Small intestine (tissue), 7 donors: Measurements from ENCODE around the gene CDC14A. TPM values are rescaled to one million over a fixed set of nuclear protein-coding genes. Genes with fewer than 3 reads are reported as not detected.

ENCODE experiments used
- DNase-seq, 2 donors: peaks; one replicate each; pipeline versions ENCODE4 v3.0.0 to v3.0.0-alpha.2; 2013
- FAIRE-seq: peaks from 2 replicates; lab custom pipeline; 2012; peaks lifted over from hg19 to GRCh38; lab: Jason Lieb, UNC
- H3K27ac ChIP-seq, 3 donors: one replicate each; pipeline ENCODE4 v1.5.1; 2013; ENCODE audit warnings: low read length in 2 of 3, mild to moderate bottlenecking in 2 of 3, control low read depth in 1 of 3, inconsistent platforms in 1 of 3, low read depth in 1 of 3, moderate library complexity in 1 of 3
- H3K27me3 ChIP-seq, 3 donors: one replicate each; pipeline ENCODE4 v1.6.1; 2013; ENCODE audit warnings: low read length in 3 of 3, inconsistent platforms in 1 of 3; ENCODE audit not compliant: control insufficient read depth in 3 of 3, insufficient read depth in 3 of 3
- H3K36me3 ChIP-seq, 3 donors: one replicate each; pipeline ENCODE4 v1.6.1; 2013; ENCODE audit warnings: low read length in 3 of 3, inconsistent platforms in 1 of 3, low read depth in 1 of 3, mild to moderate bottlenecking in 1 of 3, moderate library complexity in 1 of 3; ENCODE audit not compliant: control insufficient read depth in 3 of 3, insufficient read depth in 2 of 3
- H3K4me1 ChIP-seq, 3 donors: one replicate each; pipeline ENCODE4 v1.6.1; 2013; ENCODE audit warnings: low read length in 2 of 3, inconsistent platforms in 1 of 3, low read depth in 1 of 3, mild to moderate bottlenecking in 1 of 3, moderate library complexity in 1 of 3; ENCODE audit not compliant: control insufficient read depth in 3 of 3, insufficient read depth in 2 of 3
- H3K4me3 ChIP-seq, 3 donors: one replicate each; pipeline ENCODE4 v1.5.1; 2013; ENCODE audit warnings: low read length in 3 of 3, control low read depth in 1 of 3, inconsistent platforms in 1 of 3, low read depth in 1 of 3, mild to moderate bottlenecking in 1 of 3, moderate library complexity in 1 of 3
- H3K9me3 ChIP-seq, 2 donors: one replicate each; pipeline ENCODE4 v1.6.1; 2013; ENCODE audit warnings: low read depth in 1 of 2, low read length in 1 of 2; ENCODE audit not compliant: control insufficient read depth in 2 of 2, insufficient read depth in 1 of 2
- WGBS, 3 donors: extraction: QIAGEN DNeasy Blood & Tissue Kit; methylation state at CpG; one replicate each; pipeline ENCODE4 v1.1.7; 2013; 5-methylcytosine and 5-hydroxymethylcytosine counted together
- polyA plus RNA-seq, 4 donors: library from polyadenylated mRNA; stranded (reverse) in 3 of 4; unstranded in 1 of 4; fragments of 200-250 nt in 3 of 4; fragments of 120-200 nt in 1 of 4; gene quantifications; one replicate each; pipeline versions ENCODE4 v1.2.1 to v1.2.3, GENCODE V29; 2013
- donor health status: healthy with polysubstance abuse.
- donor health status: control.
- donor health status: control.
- donor health status: Bipolar disorder and iron deficiency.
- donor health status: healthy.

The CDC14A gene
- polyA plus RNA-seq, 4 donors: 4.2 to 18.0 (median 12.6) TPM

DNA sequence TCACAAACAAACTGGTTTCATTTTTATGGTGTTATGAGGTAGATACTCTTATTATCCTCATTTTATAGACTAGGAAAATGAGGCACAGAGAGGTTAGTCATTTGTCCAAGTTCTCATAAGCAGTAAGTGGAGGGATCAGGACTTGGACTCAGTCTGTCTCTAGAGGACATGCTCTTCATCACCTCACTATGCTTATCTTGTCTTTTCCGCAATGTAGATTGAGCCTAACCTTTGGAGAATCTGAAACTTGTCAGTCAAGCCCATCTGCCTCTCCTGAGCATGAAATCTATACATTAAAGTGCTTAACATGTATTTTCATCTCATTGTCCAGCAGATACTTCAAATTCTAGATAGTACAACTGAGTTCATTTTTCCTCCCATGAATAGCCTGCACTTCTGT lies 11.8 kb upstream of the CDC14A start:
- Histone ChIP-seq H3K27me3 (no peaks in the 10 kb centered on the region), H3K9me3 (no peaks in the 10 kb centered on the region), H3K4me1 (peaks cover 0 to 5% (median 2%) of the 10 kb centered on the region in 3 donors), H3K27ac (no peak overlapping the region), H3K4me3 (no peak overlapping the region), H3K36me3 (no peaks in the 10 kb centered on the region)
- no peak for DNase-seq
- no peak for FAIRE-seq
- WGBS, 3 donors: 96 to 100% (median 100%) methylated on average over 1 of the region's 1 CpG

GRCh38 chr1:100342348-100342747 lies 10.0 kb upstream of the CDC14A start:
- Histone ChIP-seq H3K27me3 (no peaks in the 10 kb centered on the region), H3K36me3 (no peaks in the 10 kb centered on the region), H3K9me3 (no peaks in the 10 kb centered on the region), H3K27ac (peak overlapping the region in 1 of 3 donors; percentile 9), H3K4me1 (peaks cover 0 to 2% (median 0%) of the 10 kb centered on the region in 3 donors), H3K4me3 (no peak overlapping the region)
- no peak for FAIRE-seq
- DNase-seq: peak in 1 of 2 donors; percentile 59
- 78 to 91% (median 86%) methylated on average over 2 of the region's 2 CpGs for WGBS, 3 donors

- no peak overlapping the region for H3K27ac ChIP-seq
- no peaks in the 10 kb centered on the region for H3K9me3 ChIP-seq
- H3K4me3 ChIP-seq: no peak overlapping the region
- H3K4me1 ChIP-seq: peaks cover 0 to 3% (median 2%) of the 10 kb centered on the region in 3 donors
- no peaks in the 10 kb centered on the region for H3K36me3 ChIP-seq
- no peak for FAIRE-seq
- DNase-seq: no peak
- 65 to 91% (median 80%) methylated on average over 3 of the region's 3 CpGs for WGBS, 3 donors
- no peaks in the 10 kb centered on the region for H3K27me3 ChIP-seq
Measured at GRCh38 chr1:100343897-100344296, 8.4 kb upstream of the CDC14A start.

- no peak for FAIRE-seq
- no peak overlapping the region for H3K4me3 ChIP-seq
- H3K9me3 ChIP-seq: no peaks in the 10 kb centered on the region
- H3K27me3 ChIP-seq: no peaks in the 10 kb centered on the region
- no peak overlapping the region for H3K27ac ChIP-seq
- H3K36me3 ChIP-seq: no peaks in the 10 kb centered on the region
- no peak for DNase-seq
- WGBS, 3 donors: 77 to 92% (median 84%) methylated on average over 2 of the region's 2 CpGs
- H3K4me1 ChIP-seq: peaks cover 0 to 9% (median 2%) of the 10 kb centered on the region in 3 donors
Measured at GRCh38 chr1:100344774-100345173, 7.5 kb upstream of the CDC14A start.

GRCh38 chr1:100346387-100346786 lies 5.9 kb upstream of the CDC14A start:
- no peak for DNase-seq
- Histone ChIP-seq H3K36me3 (no peaks in the 10 kb centered on the region), H3K27me3 (no peaks in the 10 kb centered on the region), H3K9me3 (no peaks in the 10 kb centered on the region), H3K4me1 (peaks cover 0 to 16% (median 2%) of the 10 kb centered on the region in 3 donors), H3K4me3 (no peak overlapping the region), H3K27ac (no peak overlapping the region)
- FAIRE-seq: no peak
- WGBS, 3 donors: 88 to 96% (median 91%) methylated on average over 2 of the region's 2 CpGs

GRCh38 chr1:100347009-100347966 lies 5.0 kb upstream of the CDC14A start:
- no peak for DNase-seq
- no peak for FAIRE-seq
- H3K4me1 ChIP-seq: peaks cover 0 to 16% (median 2%) of the 10 kb centered on the region in 3 donors
- whole genome bisulfite sequencing, 3 donors: 59 to 74% (median 72%) methylated on average over 5 of the region's 5 CpGs
- no peaks in the 10 kb centered on the region for H3K9me3 ChIP-seq
- H3K27me3 ChIP-seq: no peaks in the 10 kb centered on the region
- no peaks in the 10 kb centered on the region for H3K36me3 ChIP-seq
- peak overlapping the region in 1 of 3 donors; percentile 3 for H3K27ac ChIP-seq
- H3K4me3 ChIP-seq: no peak overlapping the region

DNA sequence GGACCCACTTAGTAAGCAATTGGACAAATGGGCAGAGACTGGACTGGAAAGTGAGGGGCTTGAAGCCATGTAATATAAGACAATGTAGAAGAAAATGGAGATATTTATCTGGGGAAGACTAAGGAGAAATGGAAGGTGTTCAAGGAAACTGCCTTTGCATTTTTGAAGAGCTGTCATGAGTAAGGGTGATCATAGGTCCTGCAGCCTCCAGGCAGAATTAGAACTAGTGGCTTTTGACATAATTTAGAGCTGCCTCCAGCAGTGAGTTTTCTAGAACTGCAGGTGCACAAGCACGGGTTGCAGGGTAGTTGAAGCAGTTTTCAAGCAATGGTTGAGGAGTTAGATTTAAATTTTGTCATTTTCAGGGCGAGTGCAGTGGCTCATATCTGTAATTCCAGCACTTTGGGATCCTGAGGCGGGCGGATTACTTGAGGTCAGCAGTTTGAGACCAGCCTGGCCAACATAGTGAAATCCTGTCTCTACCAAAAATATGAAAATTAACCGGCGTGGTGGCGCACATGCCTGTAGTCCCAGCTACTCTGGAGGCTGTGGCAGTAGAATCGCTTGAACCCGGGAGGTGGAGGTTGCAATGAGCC lies 3.7 kb upstream of the CDC14A start:
- Histone ChIP-seq H3K27me3 (no peaks in the 10 kb centered on the region), H3K27ac (peak overlapping the region in 1 of 3 donors; percentile 75), H3K4me1 (peaks cover 0 to 16% (median 2%) of the 10 kb centered on the region in 3 donors), H3K4me3 (no peak overlapping the region), H3K9me3 (no peaks in the 10 kb centered on the region), H3K36me3 (no peaks in the 10 kb centered on the region)
- FAIRE-seq (no peak), DNase-seq (no peak)
- 35 to 84% (median 65%) methylated on average over 9 of the region's 9 CpGs for WGBS, 3 donors

GRCh38 chr1:100349246-100349645 lies 3.1 kb upstream of the CDC14A start:
- no peaks in the 10 kb centered on the region for H3K9me3 ChIP-seq
- H3K4me3 ChIP-seq: no peak overlapping the region
- WGBS, 3 donors: 19 to 60% (median 39%) methylated on average over 4 of the region's 4 CpGs
- H3K27ac ChIP-seq: peak overlapping the region; percentile 29 to 75 (median 44)
- no peaks in the 10 kb centered on the region for H3K36me3 ChIP-seq
- FAIRE-seq: peak; percentile 62
- no peaks in the 10 kb centered on the region for H3K27me3 ChIP-seq
- H3K4me1 ChIP-seq: peaks cover 0 to 16% (median 0%) of the 10 kb centered on the region in 3 donors
- DNase-seq: peak; percentile 81 to 87
